H9 (cell line): Measurements from ENCODE around the gene HKDC1. TPM values are rescaled to one million over a fixed set of nuclear protein-coding genes. Genes with fewer than 3 reads are reported as not detected.

Experiments used
- DNase-seq: peaks from one replicate; pipeline ENCODE4 v3.0.0-alpha.2; 2017
- H2AFZ ChIP-seq: one replicate; pipeline ENCODE4 v1.6.1; 2013; ENCODE audit warnings: mild to moderate bottlenecking, low read length, control low read depth, moderate library complexity
- H2AK5ac ChIP-seq: 2 replicates; pipeline ENCODE4 v1.6.1; 2013; ENCODE audit warnings: low read length, control low read depth, mixed read lengths; ENCODE audit not compliant: insufficient read length
- H2BK120ac ChIP-seq: one replicate; pipeline ENCODE4 v1.6.1; 2013; ENCODE audit warnings: low read depth, mild to moderate bottlenecking, low read length, control low read depth, inconsistent platforms; ENCODE audit not compliant: poor library complexity, severe bottlenecking
- H2BK12ac ChIP-seq: 2 replicates; pipeline ENCODE4 v1.6.1; 2013; ENCODE audit warnings: low read length, control low read depth, mixed read lengths, low read depth; ENCODE audit not compliant: insufficient read length
- H2BK15ac ChIP-seq: 2 replicates; pipeline ENCODE4 v1.6.1; 2013; ENCODE audit warnings: low read depth, low read length, control low read depth
- H2BK20ac ChIP-seq: one replicate; pipeline ENCODE4 v1.6.1; 2013; ENCODE audit warnings: low read depth, mild to moderate bottlenecking, low read length, control low read depth, inconsistent platforms; ENCODE audit not compliant: poor library complexity, severe bottlenecking
- H2BK5ac ChIP-seq: 2 replicates; pipeline ENCODE4 v1.6.1; 2013; ENCODE audit warnings: low read length, control low read depth, mixed read lengths; ENCODE audit not compliant: insufficient read length
- H3K14ac ChIP-seq: 2 replicates; pipeline ENCODE4 v1.6.1; 2013; ENCODE audit warnings: low read length, control low read depth; ENCODE audit not compliant: insufficient read depth
- H3K18ac ChIP-seq: 2 replicates; pipeline ENCODE4 v1.6.1; 2013; ENCODE audit warnings: low read depth, mild to moderate bottlenecking, mixed read lengths, low read length, control low read depth; ENCODE audit not compliant: insufficient read length
- H3K23ac ChIP-seq: 2 replicates; pipeline ENCODE4 v1.6.1; 2013; ENCODE audit warnings: low read length, control low read depth, mixed read lengths, low read depth; ENCODE audit not compliant: insufficient read length
- H3K23me2 ChIP-seq: 2 replicates; pipeline ENCODE4 v1.6.1; 2013; ENCODE audit warnings: low read depth, mild to moderate bottlenecking, mixed read lengths, low read length, control low read depth; ENCODE audit not compliant: insufficient read length, poor library complexity, severe bottlenecking
- H3K27ac ChIP-seq: 2 replicates; pipeline ENCODE4 v1.5.1; 2013; ENCODE audit warnings: low read length, control low read depth, mixed read lengths, low read depth; ENCODE audit not compliant: insufficient read length
- H3K27me3 ChIP-seq: 2 replicates; pipeline ENCODE4 v1.6.1; 2013; ENCODE audit warnings: low read length, control low read depth, inconsistent platforms; ENCODE audit not compliant: insufficient read depth
- H3K4ac ChIP-seq: 2 replicates; pipeline ENCODE4 v1.6.1; 2013; ENCODE audit warnings: low read depth, mild to moderate bottlenecking, control low read depth, inconsistent platforms, low read length, moderate library complexity
- H3K4me1 ChIP-seq: 2 replicates; pipeline ENCODE4 v1.6.1; 2013; ENCODE audit warnings: low read length, control low read depth, inconsistent platforms; ENCODE audit not compliant: insufficient read depth
- H3K4me2 ChIP-seq: 2 replicates; pipeline ENCODE4 v1.6.1; 2013; ENCODE audit warnings: low read length, control low read depth, mixed read lengths; ENCODE audit not compliant: insufficient read length, insufficient read depth
- H3K56ac ChIP-seq: 2 replicates; pipeline ENCODE4 v1.6.1; 2013; ENCODE audit warnings: low read depth, mild to moderate bottlenecking, mixed read lengths, low read length, control low read depth; ENCODE audit not compliant: insufficient read length
- H3K79me1 ChIP-seq: 2 replicates; pipeline ENCODE4 v1.6.1; 2013; ENCODE audit warnings: low read depth, mild to moderate bottlenecking, moderate library complexity, low read length, control low read depth, inconsistent platforms; ENCODE audit not compliant: insufficient read depth, poor library complexity, severe bottlenecking
- H3K79me2 ChIP-seq: 2 replicates; pipeline ENCODE4 v1.6.1; 2013; ENCODE audit warnings: low read length, control low read depth, inconsistent platforms; ENCODE audit not compliant: insufficient read depth
- H3K9ac ChIP-seq: 2 replicates; pipeline ENCODE4 v1.6.1; 2013; ENCODE audit warnings: low read length, control low read depth, mixed read lengths; ENCODE audit not compliant: insufficient read length; ENCODE audit errors: extremely low read depth
- H3K9me3 ChIP-seq: one replicate; pipeline ENCODE4 v1.6.1; 2013; ENCODE audit warnings: low read depth, low read length, inconsistent platforms; ENCODE audit not compliant: control insufficient read depth
- H3T11ph ChIP-seq: one replicate; pipeline ENCODE4 v1.6.1; 2013; ENCODE audit warnings: mild to moderate bottlenecking, low read length, control low read depth, inconsistent platforms
- H4K20me1 ChIP-seq: one replicate; pipeline ENCODE4 v1.6.1; 2013; ENCODE audit not compliant: control insufficient read depth, insufficient read length, insufficient read depth
- H4K5ac ChIP-seq: 2 replicates; pipeline ENCODE4 v1.6.1; 2013; ENCODE audit warnings: low read depth, mild to moderate bottlenecking, mixed read lengths, low read length, control low read depth; ENCODE audit not compliant: insufficient read length
- H4K8ac ChIP-seq: replicated peaks from 2 replicates; pipeline ENCODE4 v1.6.1; 2013; ENCODE audit warnings: low read length, control low read depth, mixed read lengths, low read depth; ENCODE audit not compliant: insufficient read length
- H4K91ac ChIP-seq: 2 replicates; pipeline ENCODE4 v1.6.1; 2013; ENCODE audit warnings: low read depth, mild to moderate bottlenecking, moderate library complexity, mixed read lengths, low read length, control low read depth; ENCODE audit not compliant: insufficient read length
- H3K27ac Mint-ChIP-seq, 3 experiments: 2 replicates in 2 of 3; 3 replicates in 1 of 3; pipeline ENCODE4 v1.8.0; 2020 to 2021; ENCODE audit warnings: mixed read lengths in 3 of 3, mild to moderate bottlenecking in 1 of 3, moderate library complexity in 1 of 3
- H3K27me3 Mint-ChIP-seq: 2 replicates; pipeline ENCODE4 v1.8.0; 2021; ENCODE audit warnings: low read depth, mild to moderate bottlenecking, moderate library complexity, mixed read lengths
- H3K36me3 Mint-ChIP-seq, 3 experiments: 2 replicates in 2 of 3; 3 replicates in 1 of 3; pipeline ENCODE4 v1.8.0; 2020 to 2021; ENCODE audit warnings: low read depth in 3 of 3, mixed read lengths in 3 of 3; ENCODE audit not compliant: insufficient read depth in 1 of 3
- H3K4me1 Mint-ChIP-seq, 2 experiments: 2 replicates each; pipeline ENCODE4 v1.8.0; 2020; ENCODE audit warnings: mixed read lengths in 2 of 2
- H3K4me3 Mint-ChIP-seq, 2 experiments: 2 replicates in 1 of 2; 3 replicates in 1 of 2; pipeline ENCODE4 v1.8.0; 2020 to 2021; ENCODE audit warnings: mild to moderate bottlenecking in 2 of 2, mixed read lengths in 2 of 2, moderate library complexity in 1 of 2
- H3K9me3 Mint-ChIP-seq, 2 experiments: 2 replicates in 1 of 2; 3 replicates in 1 of 2; pipeline ENCODE4 v1.8.0; 2020; ENCODE audit warnings: mild to moderate bottlenecking in 2 of 2, mixed read lengths in 2 of 2, moderate library complexity in 1 of 2
- CTCF ChIP-seq: fragments of 200-600 bp; sonication (generic); conservative IDR thresholded peaks from 3 replicates; pipeline ENCODE4 v1.8.0; 2021; ENCODE audit warnings: antibody characterized with exemption, mild to moderate bottlenecking
- WGBS: extraction: QIAGEN DNeasy Blood & Tissue Kit; methylation state at CpG from one replicate; pipeline ENCODE4 v1.1.7; 2013; ENCODE audit warnings: missing lambda C conversion rate, low lambda C conversion rate, mixed read lengths; ENCODE audit not compliant: insufficient read length; ENCODE audit errors: extremely low coverage; 5-methylcytosine and 5-hydroxymethylcytosine counted together
- total RNA-seq: library from RNA; stranded (reverse); gene quantifications from 2 replicates; pipeline ENCODE4 v1.2.1, GENCODE V29; 2021

HKDC1 gene
- total RNA-seq, 1 experiment from 2014 or later = not detected

- TF ChIP-seq CTCF = no peak
- no peak overlapping the region for H2BK5ac ChIP-seq
- no peak overlapping the region for H2BK120ac ChIP-seq
- no peak overlapping the region for H2BK15ac ChIP-seq
- no peaks in the 10 kb centered on the region for H3K9me3 ChIP-seq
- no peak overlapping the region for H3K56ac ChIP-seq
- no peak overlapping the region for H3K4ac ChIP-seq
- no peaks in the 10 kb centered on the region for H3K23me2 ChIP-seq
- H3K23ac ChIP-seq = no peak overlapping the region
- no peak overlapping the region for H3K4me2 ChIP-seq
- Mint-ChIP-seq H3K27me3 (no peaks in the 10 kb centered on the region), H3K27ac (no peak overlapping the region; a peak in 1 of 7 replicates), H3K4me3 (no peak overlapping the region), H3K4me1 (peaks cover 5 to 7% of the 10 kb centered on the region in 2 experiments; a peak in 2 of 4 replicates), H3K36me3 (no peaks in the 10 kb centered on the region), H3K9me3 (peaks cover 0 to 2% of the 10 kb centered on the region in 2 experiments; a peak in 2 of 5 replicates)
- H3K27me3 ChIP-seq = no peaks in the 10 kb centered on the region
- H4K5ac ChIP-seq = no peak overlapping the region
- H2BK12ac ChIP-seq = no peak overlapping the region
- H3T11ph ChIP-seq = no peak overlapping the region
- no peak overlapping the region for H3K18ac ChIP-seq
- no peaks in the 10 kb centered on the region for H4K20me1 ChIP-seq
- no peak overlapping the region for H3K9ac ChIP-seq
- H2AK5ac ChIP-seq = no peak overlapping the region
- H3K4me1 ChIP-seq = no peaks in the 10 kb centered on the region
- DNase-seq = no peak
- no peak overlapping the region for H4K91ac ChIP-seq
- H3K79me1 ChIP-seq = no peaks in the 10 kb centered on the region
- no peak overlapping the region for H4K8ac ChIP-seq
- no peak overlapping the region for H3K14ac ChIP-seq
- no peak overlapping the region for H3K27ac ChIP-seq
- no peaks in the 10 kb centered on the region for H3K79me2 ChIP-seq
- no peak overlapping the region for H2BK20ac ChIP-seq
- WGBS = no CpG with 5 or more reads among the region's 13 CpGs
- no peak overlapping the region for H2AFZ ChIP-seq
These were observed 27.2 kb downstream of the HKDC1 start for GRCh38 chr10:69247313-69247710.
